ENCODE data around the gene SPTLC3.

Gene SPTLC3

GRCh38 chr20:13082378-13082777 is 73.6 kb downstream of the SPTLC3 start:
- Mint-ChIP-seq H3K27ac (no peak overlapping the region), H3K27me3 (no peaks in the 10 kb centered on the region), H3K9me3 (ENCODE audit: low read depth) (no peaks in the 10 kb centered on the region), H3K4me3 (no peak overlapping the region), H3K36me3 (no peaks in the 10 kb centered on the region), H3K4me1 (ENCODE audit: low read depth) (no peaks in the 10 kb centered on the region)

- H3K4me3 Mint-ChIP-seq: no peak overlapping the region
- no peaks in the 10 kb centered on the region for H3K27me3 Mint-ChIP-seq
- peaks cover 2% of the 10 kb centered on the region for H3K36me3 Mint-ChIP-seq
- no peak overlapping the region for H3K27ac Mint-ChIP-seq
- H3K4me1 Mint-ChIP-seq (ENCODE audit: low read depth): no peaks in the 10 kb centered on the region
- no peaks in the 10 kb centered on the region for H3K9me3 Mint-ChIP-seq (ENCODE audit: low read depth)
Measured at GRCh38 chr20:13085275-13085674, 76.5 kb downstream of the SPTLC3 start.

- H3K9me3 Mint-ChIP-seq (ENCODE audit: low read depth): no peaks in the 10 kb centered on the region
- no peaks in the 10 kb centered on the region for H3K27me3 Mint-ChIP-seq
- no peaks in the 10 kb centered on the region for H3K4me1 Mint-ChIP-seq (ENCODE audit: low read depth)
- no peak overlapping the region for H3K4me3 Mint-ChIP-seq
- H3K36me3 Mint-ChIP-seq: peaks cover 3% of the 10 kb centered on the region
- no peak overlapping the region for H3K27ac Mint-ChIP-seq
Measured at GRCh38 chr20:13089950-13090469, 81.2 kb downstream of the SPTLC3 start.

GRCh38 chr20:13092111-13092510 is 83.3 kb downstream of the SPTLC3 start:
- Mint-ChIP-seq H3K4me1 (ENCODE audit: low read depth) (no peaks in the 10 kb centered on the region), H3K4me3 (no peak overlapping the region), H3K27ac (no peak overlapping the region), H3K9me3 (ENCODE audit: low read depth) (no peaks in the 10 kb centered on the region), H3K27me3 (no peaks in the 10 kb centered on the region), H3K36me3 (peaks cover 5% of the 10 kb centered on the region)

DNA sequence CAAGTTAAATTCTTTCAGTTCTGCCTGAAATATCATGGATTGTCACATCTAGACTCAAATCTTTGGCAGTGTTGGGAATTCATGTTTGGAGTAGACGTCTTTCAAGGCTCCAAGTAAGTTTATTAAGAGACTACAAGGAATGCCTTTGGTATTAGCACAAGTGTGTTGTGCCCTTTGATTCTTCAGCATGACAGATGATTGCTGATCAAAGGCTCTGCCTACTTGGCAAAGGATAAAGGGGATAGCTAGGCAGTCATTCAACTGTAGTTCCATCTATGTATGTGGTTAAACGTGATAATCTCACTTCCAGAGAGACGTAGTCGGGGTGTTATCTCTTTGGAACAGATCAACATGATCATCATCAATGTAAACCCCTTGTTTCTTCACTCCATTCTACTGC is 86.2 kb downstream of the SPTLC3 start:
- H3K4me1 Mint-ChIP-seq (ENCODE audit: low read depth): no peaks in the 10 kb centered on the region
- peaks cover 3% of the 10 kb centered on the region for H3K36me3 Mint-ChIP-seq
- no peak overlapping the region for H3K4me3 Mint-ChIP-seq
- H3K27ac Mint-ChIP-seq: no peak overlapping the region
- no peaks in the 10 kb centered on the region for H3K9me3 Mint-ChIP-seq (ENCODE audit: low read depth)
- H3K27me3 Mint-ChIP-seq: no peaks in the 10 kb centered on the region

- Mint-ChIP-seq H3K27me3 (no peaks in the 10 kb centered on the region), H3K4me1 (ENCODE audit: low read depth) (no peaks in the 10 kb centered on the region), H3K36me3 (peaks cover 3% of the 10 kb centered on the region), H3K27ac (no peak overlapping the region), H3K9me3 (ENCODE audit: low read depth) (no peaks in the 10 kb centered on the region), H3K4me3 (no peak overlapping the region)
Measured at GRCh38 chr20:13098720-13099355, 90.1 kb downstream of the SPTLC3 start.

GRCh38 chr20:13099676-13100075 is 90.9 kb downstream of the SPTLC3 start:
- H3K27ac Mint-ChIP-seq: no peak overlapping the region
- H3K36me3 Mint-ChIP-seq: peaks cover 3% of the 10 kb centered on the region
- no peaks in the 10 kb centered on the region for H3K9me3 Mint-ChIP-seq (ENCODE audit: low read depth)
- H3K27me3 Mint-ChIP-seq: no peaks in the 10 kb centered on the region
- no peak overlapping the region for H3K4me3 Mint-ChIP-seq
- H3K4me1 Mint-ChIP-seq (ENCODE audit: low read depth): no peaks in the 10 kb centered on the region

DNA sequence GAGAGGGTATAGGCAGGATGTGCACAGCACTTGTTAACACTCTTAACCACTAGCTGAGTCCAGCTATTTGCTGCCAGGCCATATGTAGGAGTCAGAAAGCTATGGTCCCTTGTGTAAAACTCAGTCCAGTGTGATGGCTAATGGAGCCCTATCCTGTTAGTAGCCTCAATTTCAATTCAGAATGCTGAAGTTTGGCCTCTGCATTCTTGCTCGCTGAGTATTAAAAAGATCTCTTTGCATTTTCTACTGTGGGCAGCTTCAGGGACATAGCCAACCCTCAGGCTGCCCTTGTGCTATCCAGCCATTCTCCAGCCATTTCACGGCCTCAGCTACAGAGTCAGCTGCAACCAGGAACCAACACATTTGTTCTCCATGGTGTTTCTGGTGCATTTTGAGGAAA is 92.5 kb downstream of the SPTLC3 start:
- no peaks in the 10 kb centered on the region for H3K4me1 Mint-ChIP-seq (ENCODE audit: low read depth)
- no peaks in the 10 kb centered on the region for H3K27me3 Mint-ChIP-seq
- H3K9me3 Mint-ChIP-seq (ENCODE audit: low read depth): no peaks in the 10 kb centered on the region
- no peaks in the 10 kb centered on the region for H3K36me3 Mint-ChIP-seq
- H3K4me3 Mint-ChIP-seq: no peak overlapping the region
- H3K27ac Mint-ChIP-seq: no peak overlapping the region

GRCh38 chr20:13101706-13102105 is 92.9 kb downstream of the SPTLC3 start:
- Mint-ChIP-seq H3K4me3 (no peak overlapping the region), H3K27ac (no peak overlapping the region), H3K27me3 (no peaks in the 10 kb centered on the region), H3K9me3 (ENCODE audit: low read depth) (no peaks in the 10 kb centered on the region), H3K36me3 (no peaks in the 10 kb centered on the region), H3K4me1 (ENCODE audit: low read depth) (no peaks in the 10 kb centered on the region)

DNA sequence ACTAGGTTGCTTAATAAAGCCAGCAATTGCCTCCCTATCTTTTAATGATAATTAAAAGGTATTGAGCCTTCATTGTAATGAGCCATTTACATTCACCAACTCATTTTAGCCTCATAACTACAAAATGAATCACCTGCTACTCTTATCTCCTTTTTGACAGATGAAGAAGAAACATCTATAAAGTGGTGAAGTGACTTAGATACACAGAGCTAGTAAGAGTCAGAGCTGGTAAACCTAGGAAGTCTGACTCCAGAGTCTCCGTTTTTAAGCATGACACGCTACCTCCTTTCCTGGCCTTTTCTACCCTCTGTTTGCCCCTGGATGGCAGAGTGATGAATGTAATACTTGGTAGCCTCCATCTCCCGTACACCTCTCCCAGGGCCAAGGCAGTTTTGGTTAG is 93.5 kb downstream of the SPTLC3 start:
- H3K9me3 Mint-ChIP-seq (ENCODE audit: low read depth): no peaks in the 10 kb centered on the region
- H3K4me3 Mint-ChIP-seq: no peak overlapping the region
- no peaks in the 10 kb centered on the region for H3K36me3 Mint-ChIP-seq
- no peaks in the 10 kb centered on the region for H3K4me1 Mint-ChIP-seq (ENCODE audit: low read depth)
- H3K27me3 Mint-ChIP-seq: no peaks in the 10 kb centered on the region
- no peak overlapping the region for H3K27ac Mint-ChIP-seq

DNA sequence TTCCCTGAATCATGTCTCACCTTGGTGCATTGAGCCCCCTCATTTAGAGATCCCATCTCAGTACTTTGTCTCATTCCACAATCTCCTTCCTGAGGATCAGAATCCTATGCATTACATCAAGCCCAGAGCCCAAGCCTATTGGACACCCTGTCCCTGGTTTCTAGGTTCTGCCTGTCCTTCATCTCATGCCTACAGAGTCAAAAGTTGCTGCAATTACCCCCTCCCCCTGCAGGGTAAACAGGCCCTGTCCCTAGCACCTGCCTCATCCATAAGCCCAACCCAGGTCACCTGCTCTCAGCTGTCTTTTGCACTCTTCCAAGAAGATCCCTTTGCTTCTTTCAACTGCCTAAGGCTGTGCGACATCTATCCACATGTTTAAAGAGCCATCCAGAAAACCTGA is 93.9 kb downstream of the SPTLC3 start:
- Mint-ChIP-seq H3K9me3 (ENCODE audit: low read depth) (no peaks in the 10 kb centered on the region), H3K36me3 (no peaks in the 10 kb centered on the region), H3K27ac (no peak overlapping the region), H3K27me3 (no peaks in the 10 kb centered on the region), H3K4me3 (no peak overlapping the region), H3K4me1 (ENCODE audit: low read depth) (no peaks in the 10 kb centered on the region)

DNA sequence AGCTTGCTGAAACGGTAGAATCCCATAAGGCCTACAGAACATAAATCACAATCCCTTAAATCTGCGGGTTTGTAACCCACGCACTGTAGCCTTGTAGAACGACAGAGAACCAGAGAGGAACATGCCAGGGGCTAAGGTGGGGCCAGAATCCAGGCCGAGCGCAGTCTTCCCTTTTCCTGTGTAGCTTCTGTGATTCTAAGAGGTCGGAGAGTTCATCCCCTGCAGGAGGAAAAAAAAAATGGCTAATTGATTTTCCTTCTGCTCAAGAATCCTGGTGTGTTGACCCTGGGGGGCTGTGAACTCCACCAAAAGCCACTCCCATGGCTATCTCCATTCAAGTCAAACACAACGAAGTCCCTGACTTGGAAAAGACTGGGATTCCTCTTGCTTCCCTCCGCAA is 96.3 kb downstream of the SPTLC3 start:
- Mint-ChIP-seq H3K36me3 (no peaks in the 10 kb centered on the region), H3K9me3 (ENCODE audit: low read depth) (no peaks in the 10 kb centered on the region), H3K27ac (no peak overlapping the region), H3K4me3 (no peak overlapping the region), H3K27me3 (no peaks in the 10 kb centered on the region), H3K4me1 (ENCODE audit: low read depth) (no peaks in the 10 kb centered on the region)

GRCh38 chr20:13105864-13106457 is 97.2 kb downstream of the SPTLC3 start:
- Mint-ChIP-seq H3K4me1 (ENCODE audit: low read depth) (no peaks in the 10 kb centered on the region), H3K36me3 (no peaks in the 10 kb centered on the region), H3K27ac (no peak overlapping the region), H3K4me3 (no peak overlapping the region), H3K27me3 (no peaks in the 10 kb centered on the region), H3K9me3 (ENCODE audit: low read depth) (no peaks in the 10 kb centered on the region)

DNA sequence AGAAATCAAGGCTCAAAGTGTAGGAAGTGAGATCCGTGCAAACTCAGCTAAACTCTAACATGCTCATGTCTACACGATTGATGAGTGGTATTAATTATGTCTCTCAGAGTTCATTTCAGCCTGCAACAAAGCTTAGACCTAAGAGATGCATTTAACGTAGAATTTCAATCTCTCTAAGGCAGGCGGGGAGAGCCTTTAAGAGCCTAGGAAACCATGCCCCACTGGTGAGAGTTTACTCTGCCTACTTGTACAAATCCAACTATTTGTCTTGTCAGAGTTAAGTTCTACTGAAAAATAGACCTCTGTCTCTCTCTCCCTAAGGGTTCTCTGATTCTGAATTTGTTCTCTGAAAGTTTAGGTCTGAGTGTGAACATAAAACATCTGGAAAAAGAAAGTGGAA is 100.9 kb downstream of the SPTLC3 start:
- Mint-ChIP-seq H3K27ac (no peak overlapping the region), H3K27me3 (no peaks in the 10 kb centered on the region), H3K4me1 (ENCODE audit: low read depth) (no peaks in the 10 kb centered on the region), H3K36me3 (no peaks in the 10 kb centered on the region), H3K9me3 (ENCODE audit: low read depth) (no peaks in the 10 kb centered on the region), H3K4me3 (no peak overlapping the region)

GRCh38 chr20:13110796-13111195 is 102.0 kb downstream of the SPTLC3 start:
- Mint-ChIP-seq H3K27ac (no peak overlapping the region), H3K9me3 (ENCODE audit: low read depth) (no peaks in the 10 kb centered on the region), H3K36me3 (no peaks in the 10 kb centered on the region), H3K4me1 (ENCODE audit: low read depth) (no peaks in the 10 kb centered on the region), H3K27me3 (no peaks in the 10 kb centered on the region), H3K4me3 (no peak overlapping the region)
